Esophagus squamous epithelium (tissue), 5 donors: ENCODE measurements around the gene UBE2QL1. TPM values are rescaled to one million over a fixed set of nuclear protein-coding genes. Genes with fewer than 3 reads are reported as not detected.

Source experiments
- DNase-seq: peaks from one replicate; lab custom pipeline; 2025; lab: John Stamatoyannopoulos, UW
- H3K27ac ChIP-seq, 4 donors: fragments of 200-600 bp; sonication (generic); one replicate each; pipeline ENCODE4 v1.5.1; 2016 to 2019; ENCODE audit warnings: mild to moderate bottlenecking in 1 of 4
- H3K27me3 ChIP-seq, 4 donors: fragments of 200-600 bp; sonication (generic); 1 replicate in 3 of 4; 2 replicates in 1 of 4; pipeline versions ENCODE4 v1.5.1 to v1.6.0; 2017 to 2021; ENCODE audit warnings: antibody characterized with exemption in 1 of 4
- H3K36me3 ChIP-seq, 3 donors: fragments of 200-600 bp; sonication (generic); one replicate each; pipeline ENCODE4 v1.5.1; 2016 to 2019
- H3K4me1 ChIP-seq, 3 donors: fragments of 200-600 bp; sonication (generic); one replicate each; pipeline ENCODE4 v1.5.1; 2017 to 2019
- H3K4me3 ChIP-seq, 4 donors: fragments of 200-600 bp; sonication (generic); 1 replicate in 3 of 4; 2 replicates in 1 of 4; pipeline ENCODE4 v1.5.1; 2016 to 2019; ENCODE audit warnings: mild to moderate bottlenecking in 2 of 4, moderate library complexity in 1 of 4
- H3K9me3 ChIP-seq, 3 donors: fragments of 200-600 bp; sonication (generic); one replicate each; pipeline ENCODE4 v1.5.1; 2016 to 2019
- CTCF ChIP-seq, 6 experiments: fragments of 450-650 bp in 4 of 6; fragments of 200-600 bp in 2 of 6; sonication (generic) in 2 of 6; IDR thresholded peaks; one replicate each; pipeline ENCODE4 v1.5.1; 2016 to 2019; ENCODE audit warnings: antibody characterized with exemption in 6 of 6, mild to moderate bottlenecking in 4 of 6, moderate library complexity in 4 of 6
- POLR2A ChIP-seq, 4 donors: fragments of 450-650 bp; IDR thresholded peaks; one replicate each; pipeline ENCODE4 v1.6.1; 2017; ENCODE audit warnings: antibody characterized with exemption in 4 of 4, mild to moderate bottlenecking in 4 of 4, moderate library complexity in 3 of 4
- WGBS, 2 donors: methylation state at CpG; one replicate each; pipeline ENCODE4 v1.1.5; 2018; 5-methylcytosine and 5-hydroxymethylcytosine counted together
- intact Hi-C: fragments of 100-400 bp; cut with DNase I; formaldehyde crosslinking; loops from one replicate; pipeline ENCODE4 v1.15.0; 2022
- total RNA-seq, 4 donors: library from RNA; depleted of rRNA; stranded (reverse); fragments of >200 nt; gene quantifications; one replicate each; pipeline ENCODE4 v1.1.0, GENCODE V29; 2016
- donor health status: DM: yes; HTN: yes; CAD: no.

The UBE2QL1 gene
- total RNA-seq, 4 donors from 2014 or later = 0.27 to 1.5 (median 0.33) TPM

GRCh38 chr5:6443326-6443725 lies 5.3 kb upstream of the UBE2QL1 start:
- Histone ChIP-seq H3K36me3 (no peaks in the 10 kb centered on the region), H3K4me3 (no peak overlapping the region), H3K4me1 (no peaks in the 10 kb centered on the region), H3K27me3 (peaks cover 0 to 4% (median 0%) of the 10 kb centered on the region in 4 donors), H3K9me3 (peaks cover 0 to 6% (median 0%) of the 10 kb centered on the region in 3 donors), H3K27ac (no peak overlapping the region)
- no peak for TF ChIP-seq CTCF (IDR thresholded peaks at IDR 0.05)
- TF ChIP-seq POLR2A (IDR thresholded peaks at IDR 0.05) = no peak
- intact Hi-C loops = no loop called here
- 68 to 69% methylated on average over 5 of the region's 5 CpGs for WGBS, 2 donors
- no peak for DNase-seq

GRCh38 chr5:6446042-6446441 lies 2.6 kb upstream of the UBE2QL1 start:
- H3K4me3 ChIP-seq = no peak overlapping the region
- H3K4me1 ChIP-seq = peaks cover 0 to 13% (median 6%) of the 10 kb centered on the region in 3 donors
- no peak overlapping the region for H3K27ac ChIP-seq
- no peaks in the 10 kb centered on the region for H3K9me3 ChIP-seq
- TF ChIP-seq CTCF (IDR thresholded peaks at IDR 0.05) = no peak
- no peak for TF ChIP-seq POLR2A (IDR thresholded peaks at IDR 0.05)
- peaks cover 0 to 30% (median 5%) of the 10 kb centered on the region in 4 donors for H3K27me3 ChIP-seq
- no peak for DNase-seq
- no peaks in the 10 kb centered on the region for H3K36me3 ChIP-seq
- 42 to 77% methylated on average over 2 to 10 of the region's 12 CpGs for WGBS, 2 donors
- intact Hi-C loops = no loop called here

- TF ChIP-seq POLR2A (IDR thresholded peaks at IDR 0.05) (no peak), CTCF (IDR thresholded peaks at IDR 0.05) (no peak)
- Histone ChIP-seq H3K27me3 (peaks cover 0 to 37% (median 5%) of the 10 kb centered on the region in 4 donors), H3K4me3 (no peak overlapping the region), H3K9me3 (no peaks in the 10 kb centered on the region), H3K27ac (no peak overlapping the region), H3K4me1 (peaks cover 0 to 13% (median 6%) of the 10 kb centered on the region in 3 donors), H3K36me3 (no peaks in the 10 kb centered on the region)
- WGBS, 2 donors = 65 to 75% methylated on average over 21 of the region's 21 CpGs
- no peak for DNase-seq
- intact Hi-C loops = no loop called here
Observed at GRCh38 chr5:6446626-6447309, 1.9 kb upstream of the UBE2QL1 start.

- DNase-seq = no peak
- peaks cover 0 to 45% (median 5%) of the 10 kb centered on the region in 4 donors for H3K27me3 ChIP-seq
- no peaks in the 10 kb centered on the region for H3K9me3 ChIP-seq
- 90 to 95% methylated on average over 7 of the region's 7 CpGs for whole genome bisulfite sequencing, 2 donors
- TF ChIP-seq CTCF (IDR thresholded peaks at IDR 0.05) (no peak), POLR2A (IDR thresholded peaks at IDR 0.05) (no peak)
- H3K4me3 ChIP-seq = no peak overlapping the region
- no peak overlapping the region for H3K27ac ChIP-seq
- intact Hi-C loops = no loop called here
- no peaks in the 10 kb centered on the region for H3K36me3 ChIP-seq
- peaks cover 0 to 13% (median 6%) of the 10 kb centered on the region in 3 donors for H3K4me1 ChIP-seq
Observed at GRCh38 chr5:6447384-6448140, 1.1 kb upstream of the UBE2QL1 start.

- no peak for DNase-seq
- Histone ChIP-seq H3K9me3 (no peaks in the 10 kb centered on the region), H3K27ac (no peak overlapping the region), H3K4me1 (peaks cover 0 to 13% (median 6%) of the 10 kb centered on the region in 3 donors), H3K27me3 (peaks cover 0 to 50% (median 5%) of the 10 kb centered on the region in 4 donors), H3K36me3 (no peaks in the 10 kb centered on the region), H3K4me3 (peak overlapping the region in 1 of 4 donors; percentile 46)
- TF ChIP-seq CTCF (IDR thresholded peaks at IDR 0.05) (no peak), POLR2A (IDR thresholded peaks at IDR 0.05) (no peak)
- intact Hi-C loops = no loop called here
- WGBS, 2 donors = 96 to 97% methylated on average over 3 of the region's 3 CpGs
Observed at GRCh38 chr5:6448141-6448491, 543 bp upstream of the UBE2QL1 start.
